K562 (cell line): ENCODE data around the gene PATL2. TPM values are rescaled to one million over a fixed set of nuclear protein-coding genes. Genes with fewer than 3 reads are reported as not detected.
A peak's percentile ranks its signal among the peaks of the same experiment; 100 is the strongest.

ENCODE experiments used
- ARID1B ChIP-seq: fragments of 450-650 bp; IDR thresholded peaks from 2 replicates; pipeline ENCODE4 v1.6.1; 2016; ENCODE audit warnings: antibody characterized with exemption, mild to moderate bottlenecking, inconsistent platforms
- C11orf30 ChIP-seq: fragments of 450-650 bp; IDR thresholded peaks from 2 replicates; pipeline ENCODE4 v1.6.1; 2016; ENCODE audit warnings: low read depth, mild to moderate bottlenecking
- ILF3 ChIP-seq: fragments of 450-650 bp; IDR thresholded peaks from 2 replicates; pipeline ENCODE4 v1.6.1; 2018; ENCODE audit warnings: antibody characterized with exemption, mild to moderate bottlenecking, moderate library complexity, borderline replicate concordance
- MTA3 ChIP-seq: fragments of 450-650 bp; formaldehyde crosslinking; IDR thresholded peaks from 2 replicates; pipeline ENCODE4 v1.6.1; 2017; ENCODE audit warnings: mild to moderate bottlenecking, borderline replicate concordance
- MXI1 ChIP-seq: IDR thresholded peaks from 2 replicates; pipeline ENCODE4 v1.6.1; 2011; ENCODE audit warnings: low read depth, mild to moderate bottlenecking, improper control_type of control experiment, low read length
- NBN ChIP-seq: fragments of 450-650 bp; IDR thresholded peaks from 2 replicates; pipeline ENCODE4 v1.6.1; 2016; ENCODE audit warnings: low read depth, mild to moderate bottlenecking
- NELFE ChIP-seq: IDR thresholded peaks from 2 replicates; pipeline ENCODE4 v1.6.1; 2011; ENCODE audit warnings: mild to moderate bottlenecking; ENCODE audit not compliant: insufficient read depth, insufficient read length
- NFXL1 ChIP-seq: fragments of 450-650 bp; formaldehyde crosslinking; IDR thresholded peaks from 2 replicates; pipeline ENCODE4 v1.4.0; 2021; ENCODE audit warnings: mild to moderate bottlenecking
- NR3C1 ChIP-seq: sonication (generic); formaldehyde crosslinking; IDR thresholded peaks from 2 replicates; pipeline ENCODE4 v1.8.1; 2022; ENCODE audit warnings: missing genetic modification reagents
- PTBP1 ChIP-seq: fragments of 200-400 bp; formaldehyde crosslinking; IDR thresholded peaks from 2 replicates; pipeline ENCODE4 v1.6.1; 2017; ENCODE audit warnings: low read depth, low read length
- RBFOX2 ChIP-seq: fragments of 200-400 bp; formaldehyde crosslinking; IDR thresholded peaks from 2 replicates; pipeline ENCODE4 v1.6.1; 2017; ENCODE audit warnings: low read depth, mild to moderate bottlenecking, low read length, moderate library complexity
- RBM22 ChIP-seq: fragments of 200-400 bp; formaldehyde crosslinking; IDR thresholded peaks from 2 replicates; pipeline ENCODE4 v1.6.1; 2018; ENCODE audit warnings: low read length, low read depth; ENCODE audit not compliant: poor library complexity, severe bottlenecking
- SIN3A ChIP-seq, 2 experiments: fragments of 150-350 bp in 1 of 2; IDR thresholded peaks; 2 replicates each; pipeline ENCODE4 v1.6.1; 2011 to 2016; ENCODE audit warnings: borderline replicate concordance in 2 of 2, low read depth in 2 of 2, low read length in 2 of 2, mild to moderate bottlenecking in 2 of 2, moderate library complexity in 2 of 2; ENCODE audit not compliant: control insufficient read depth in 1 of 2
- SMARCA5 ChIP-seq: fragments of 450-650 bp; IDR thresholded peaks from 2 replicates; pipeline ENCODE4 v1.6.1; 2016
- TOE1 ChIP-seq, 2 experiments: fragments of 450-650 bp in 1 of 2; sonication (generic) in 1 of 2; formaldehyde crosslinking in 1 of 2; IDR thresholded peaks; 2 replicates each; pipeline versions ENCODE4 v1.7.1 to v1.8.0; 2016 to 2022; ENCODE audit warnings: borderline replicate concordance in 2 of 2, mild to moderate bottlenecking in 2 of 2, antibody characterized with exemption in 1 of 2, inconsistent platforms in 1 of 2, low read depth in 1 of 2, missing genetic modification reagents in 1 of 2, moderate library complexity in 1 of 2
- ZBED1 ChIP-seq: IDR thresholded peaks from 2 replicates; pipeline ENCODE4 v1.6.1; 2014
- ZNF143 ChIP-seq: sonication (generic); formaldehyde crosslinking; IDR thresholded peaks from 2 replicates; pipeline ENCODE4 v1.9.0; 2022; ENCODE audit warnings: mild to moderate bottlenecking, missing genetic modification reagents
- ZNF282 ChIP-seq: sonication (generic); formaldehyde crosslinking; IDR thresholded peaks from 2 replicates; pipeline ENCODE4 v1.8.1; 2023; ENCODE audit warnings: missing genetic modification reagents
- ZNF75A ChIP-seq: fragments of 450-650 bp; formaldehyde crosslinking; IDR thresholded peaks from 2 replicates; pipeline ENCODE4 v1.4.0; 2020; ENCODE audit warnings: mild to moderate bottlenecking
- polyA plus RNA-seq, 8 experiments: library from polyadenylated mRNA; depleted of rRNA in 4 of 8; stranded (reverse) in 5 of 8; unstranded in 3 of 8; fragments of >200 nt; fragmentation: Nextera tagmentation in 2 of 8; fragmentation: Illumina TruSeq in 1 of 8; extraction: Ambion mirVana in 2 of 8; extraction: Trizol in 1 of 8; gene quantifications; 2 replicates each; pipeline versions ENCODE4 v1.2.1 to v1.2.3, GENCODE V29; 2011 to 2014; ENCODE audit warnings: inconsistent platforms in 1 of 8, missing spikeins in 1 of 8
- total RNA-seq, 7 experiments: library from RNA; depleted of rRNA in 6 of 7; stranded (reverse); fragments of >200 nt in 6 of 7; fragmentation: Illumina TruSeq in 2 of 7; extraction: Trizol in 2 of 7; gene quantifications; 2 replicates each; pipeline versions ENCODE4 v1.2.1 to v1.2.3, GENCODE V29; 2011 to 2021; ENCODE audit warnings: low replicate concordance in 1 of 7
- TF ChIP-seq, protein P1 (sequence below): fragments of 450-650 bp; IDR thresholded peaks from 2 replicates; pipeline ENCODE4 v1.6.1; 2017; ENCODE audit warnings: antibody characterized with exemption
- TF ChIP-seq, protein P2 (sequence below): fragments of 250-450 bp; sonication (Bioruptor Pico); IDR thresholded peaks from 2 replicates; pipeline ENCODE4 v1.5.0; 2020; ENCODE audit warnings: mild to moderate bottlenecking
- TF ChIP-seq, protein P3 (sequence below): sonication (generic); formaldehyde crosslinking; IDR thresholded peaks from 2 replicates; pipeline ENCODE4 v1.8.0; 2022; ENCODE audit warnings: mild to moderate bottlenecking, missing genetic modification reagents

The PATL2 gene
- total and polyA plus RNA-seq, 9 of the 15 experiments (the other 6 are each of a cell fraction or from before 2014, with no cell fraction given): 0.42 to 1.1 (median 0.86) TPM

DNA sequence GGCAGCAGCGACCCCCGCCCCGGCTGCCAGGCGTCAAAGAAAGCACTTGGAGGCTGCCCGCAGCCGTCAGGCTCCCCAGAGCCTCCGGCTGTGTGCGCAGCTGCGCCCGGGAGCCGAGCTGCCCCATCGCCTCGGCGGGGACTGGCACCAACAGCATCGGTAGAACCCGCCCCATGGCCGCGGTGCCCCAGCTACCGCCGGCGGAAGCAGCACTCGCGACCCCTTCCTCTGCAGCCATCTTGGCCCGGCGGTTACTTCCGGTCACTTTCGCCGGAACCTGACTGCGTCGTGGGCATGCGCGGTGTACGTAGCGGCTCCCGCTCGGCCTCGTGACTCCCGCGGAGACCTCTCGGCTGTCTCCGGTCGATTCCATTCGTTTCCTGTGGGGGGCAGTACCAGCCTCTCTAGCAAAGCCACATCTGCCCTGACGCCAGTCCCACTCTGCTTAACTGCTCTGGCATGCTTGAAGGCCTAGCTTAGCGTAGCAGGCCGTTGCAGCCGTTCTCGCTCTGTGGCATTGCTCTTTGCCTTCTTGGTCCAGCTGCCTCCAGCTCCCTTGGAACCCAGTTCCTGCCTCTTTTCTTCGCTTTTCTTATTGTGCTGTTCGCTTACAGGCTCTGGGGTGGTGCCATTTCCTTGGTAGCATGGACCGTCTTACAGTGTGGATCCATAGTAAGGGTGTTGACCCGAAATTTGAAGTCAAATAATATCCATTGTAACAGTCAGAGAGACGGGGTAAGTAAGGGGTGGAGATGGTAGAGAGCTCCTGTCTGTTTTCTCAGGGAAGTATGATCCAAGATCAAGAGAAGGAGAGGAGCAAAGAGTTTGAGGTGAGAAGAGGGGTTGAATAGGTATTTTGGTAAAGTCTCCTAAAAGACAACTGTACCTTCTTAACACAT lies 47.5 kb downstream of the PATL2 start, which contains the start of gene SPG11 (continued):
- TF ChIP-seq RBFOX2 (peak; percentile 98), ZBED1 (peak; percentile 52; the same call in 1 of the 2 replicates), ZNF143 (CRISPR knock-in tag) (peak; percentile 55; the same call in 1 of the 2 replicates), MTA3 (peak; percentile 22; the same call in 1 of the 2 replicates), TOE1 (IDR thresholded peaks at IDR 0.05; ENCODE audit: borderline replicate concordance) (peak; percentile 90), TOE1 (CRISPR knock-in tag; IDR thresholded peaks at IDR 0.05; ENCODE audit: borderline replicate concordance, low read depth) (peak; percentile 92; the same call in 1 of the 2 replicates), ARID1B (peak; percentile 41; the same call in 1 of the 2 replicates), PTBP1 (no peak), SIN3A (IDR thresholded peaks at IDR 0.05; ENCODE audit: borderline replicate concordance in 2 of 2, control insufficient read depth in 1 of 2, low read depth in 2 of 2, low read length in 2 of 2) (peak in 1 of 2 experiments; percentile 69; a peak in 1 of 4 replicates), NBN (peak; percentile 53), RBM22 (peak; percentile 42), MXI1 (0 out of 2 replicates have a peak, but pooled peaks have one; percentile 26), SMARCA5 (0 out of 2 replicates have a peak, but pooled peaks have one; percentile 14), ILF3 (no peak), C11orf30 (peak; percentile 75), NR3C1 (CRISPR knock-in tag) (peak; percentile 94), NFXL1 (CRISPR knock-in tag) (no peak), NELFE (no peak), ZNF282 (CRISPR knock-in tag) (peak; percentile 59; the same call in 1 of the 2 replicates), ZNF75A (no peak)
- TF ChIP-seq, protein P1, sequence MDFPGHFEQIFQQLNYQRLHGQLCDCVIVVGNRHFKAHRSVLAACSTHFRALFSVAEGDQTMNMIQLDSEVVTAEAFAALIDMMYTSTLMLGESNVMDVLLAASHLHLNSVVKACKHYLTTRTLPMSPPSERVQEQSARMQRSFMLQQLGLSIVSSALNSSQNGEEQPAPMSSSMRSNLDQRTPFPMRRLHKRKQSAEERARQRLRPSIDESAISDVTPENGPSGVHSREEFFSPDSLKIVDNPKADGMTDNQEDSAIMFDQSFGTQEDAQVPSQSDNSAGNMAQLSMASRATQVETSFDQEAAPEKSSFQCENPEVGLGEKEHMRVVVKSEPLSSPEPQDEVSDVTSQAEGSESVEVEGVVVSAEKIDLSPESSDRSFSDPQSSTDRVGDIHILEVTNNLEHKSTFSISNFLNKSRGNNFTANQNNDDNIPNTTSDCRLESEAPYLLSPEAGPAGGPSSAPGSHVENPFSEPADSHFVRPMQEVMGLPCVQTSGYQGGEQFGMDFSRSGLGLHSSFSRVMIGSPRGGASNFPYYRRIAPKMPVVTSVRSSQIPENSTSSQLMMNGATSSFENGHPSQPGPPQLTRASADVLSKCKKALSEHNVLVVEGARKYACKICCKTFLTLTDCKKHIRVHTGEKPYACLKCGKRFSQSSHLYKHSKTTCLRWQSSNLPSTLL: no peak
- TF ChIP-seq, protein P2, sequence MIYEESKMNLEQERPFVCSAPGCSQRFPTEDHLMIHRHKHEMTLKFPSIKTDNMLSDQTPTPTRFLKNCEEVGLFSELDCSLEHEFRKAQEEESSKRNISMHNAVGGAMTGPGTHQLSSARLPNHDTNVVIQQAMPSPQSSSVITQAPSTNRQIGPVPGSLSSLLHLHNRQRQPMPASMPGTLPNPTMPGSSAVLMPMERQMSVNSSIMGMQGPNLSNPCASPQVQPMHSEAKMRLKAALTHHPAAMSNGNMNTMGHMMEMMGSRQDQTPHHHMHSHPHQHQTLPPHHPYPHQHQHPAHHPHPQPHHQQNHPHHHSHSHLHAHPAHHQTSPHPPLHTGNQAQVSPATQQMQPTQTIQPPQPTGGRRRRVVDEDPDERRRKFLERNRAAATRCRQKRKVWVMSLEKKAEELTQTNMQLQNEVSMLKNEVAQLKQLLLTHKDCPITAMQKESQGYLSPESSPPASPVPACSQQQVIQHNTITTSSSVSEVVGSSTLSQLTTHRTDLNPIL (CRISPR knock-in tag): no peak
- TF ChIP-seq, protein P3, sequence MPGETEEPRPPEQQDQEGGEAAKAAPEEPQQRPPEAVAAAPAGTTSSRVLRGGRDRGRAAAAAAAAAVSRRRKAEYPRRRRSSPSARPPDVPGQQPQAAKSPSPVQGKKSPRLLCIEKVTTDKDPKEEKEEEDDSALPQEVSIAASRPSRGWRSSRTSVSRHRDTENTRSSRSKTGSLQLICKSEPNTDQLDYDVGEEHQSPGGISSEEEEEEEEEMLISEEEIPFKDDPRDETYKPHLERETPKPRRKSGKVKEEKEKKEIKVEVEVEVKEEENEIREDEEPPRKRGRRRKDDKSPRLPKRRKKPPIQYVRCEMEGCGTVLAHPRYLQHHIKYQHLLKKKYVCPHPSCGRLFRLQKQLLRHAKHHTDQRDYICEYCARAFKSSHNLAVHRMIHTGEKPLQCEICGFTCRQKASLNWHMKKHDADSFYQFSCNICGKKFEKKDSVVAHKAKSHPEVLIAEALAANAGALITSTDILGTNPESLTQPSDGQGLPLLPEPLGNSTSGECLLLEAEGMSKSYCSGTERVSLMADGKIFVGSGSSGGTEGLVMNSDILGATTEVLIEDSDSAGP (CRISPR knock-in tag): peak; percentile 69
